Mucosa of rectum (tissue), 2 donors: Measurements from ENCODE around the gene FGFBP2.
"Not testable (repeated sequence)": the region's sequence is repeated elsewhere in the genome, so short reads cannot be mapped to it uniquely, and the experiment has no call there.

Experiments used
- H3K27ac ChIP-seq, 2 donors: one replicate each; pipeline ENCODE4 v1.7.0; 2013; ENCODE audit warnings: inconsistent platforms in 2 of 2, low read depth in 2 of 2, low read length in 2 of 2
- H3K27me3 ChIP-seq, 2 donors: one replicate each; pipeline ENCODE4 v1.7.0; 2013; ENCODE audit warnings: low read length in 2 of 2; ENCODE audit not compliant: control insufficient read depth in 2 of 2, insufficient read depth in 2 of 2
- H3K36me3 ChIP-seq, 2 donors: one replicate each; pipeline ENCODE4 v1.7.0; 2013; ENCODE audit warnings: low read length in 2 of 2; ENCODE audit not compliant: control insufficient read depth in 2 of 2, insufficient read depth in 2 of 2
- H3K4me1 ChIP-seq, 2 donors: one replicate each; pipeline ENCODE4 v1.7.0; 2013; ENCODE audit warnings: low read length in 2 of 2, mild to moderate bottlenecking in 1 of 2; ENCODE audit not compliant: control insufficient read depth in 2 of 2, insufficient read depth in 2 of 2
- H3K4me3 ChIP-seq, 2 donors: one replicate each; pipeline ENCODE4 v1.7.0; 2013; ENCODE audit warnings: low read length in 2 of 2
- H3K9ac ChIP-seq, 2 donors: one replicate each; pipeline ENCODE4 v1.7.0; 2013; ENCODE audit warnings: low read length in 2 of 2, low read depth in 1 of 2, mild to moderate bottlenecking in 1 of 2
- H3K9me3 ChIP-seq, 2 donors: one replicate each; pipeline ENCODE4 v1.7.0; 2013; ENCODE audit warnings: low read length in 2 of 2; ENCODE audit not compliant: control insufficient read depth in 2 of 2
- donor health status: healthy.
- donor health status: Normal muscosa, but diverticular disease.

The FGFBP2 gene

GRCh38 chr4:15916358-15916757 lies 46.6 kb downstream of the FGFBP2 start:
- not testable (repeated sequence) for H3K27me3 ChIP-seq, H3K4me3 ChIP-seq, H3K4me1 ChIP-seq, H3K36me3 ChIP-seq, H3K9ac ChIP-seq, H3K27ac ChIP-seq, H3K9me3 ChIP-seq

- Histone ChIP-seq H3K4me1 (peaks cover 0 to 10% of the 10 kb centered on the region in 2 donors), H3K27ac (no peak overlapping the region), H3K4me3 (no peak overlapping the region), H3K27me3 (no peaks in the 10 kb centered on the region), H3K36me3 (no peaks in the 10 kb centered on the region), H3K9me3 (no peaks in the 10 kb centered on the region), H3K9ac (no peak overlapping the region)
Measured at GRCh38 chr4:15914736-15915135, 48.2 kb downstream of the FGFBP2 start.

GRCh38 chr4:15914291-15914690 lies 48.7 kb downstream of the FGFBP2 start:
- Histone ChIP-seq H3K4me1 (peaks cover 0 to 10% of the 10 kb centered on the region in 2 donors), H3K27me3 (no peaks in the 10 kb centered on the region), H3K27ac (no peak overlapping the region), H3K36me3 (no peaks in the 10 kb centered on the region), H3K9me3 (no peaks in the 10 kb centered on the region), H3K9ac (no peak overlapping the region), H3K4me3 (no peak overlapping the region)

GRCh38 chr4:15913631-15913970 lies 49.4 kb downstream of the FGFBP2 start:
- no peak overlapping the region for H3K9ac ChIP-seq
- H3K27ac ChIP-seq: no peak overlapping the region
- no peaks in the 10 kb centered on the region for H3K9me3 ChIP-seq
- no peak overlapping the region for H3K4me3 ChIP-seq
- no peaks in the 10 kb centered on the region for H3K36me3 ChIP-seq
- peaks cover 0 to 8% of the 10 kb centered on the region in 2 donors for H3K4me1 ChIP-seq
- no peaks in the 10 kb centered on the region for H3K27me3 ChIP-seq

- no peaks in the 10 kb centered on the region for H3K27me3 ChIP-seq
- no peaks in the 10 kb centered on the region for H3K9me3 ChIP-seq
- H3K4me3 ChIP-seq: no peak overlapping the region
- peaks cover 0 to 3% of the 10 kb centered on the region in 2 donors for H3K4me1 ChIP-seq
- H3K9ac ChIP-seq: no peak overlapping the region
- no peaks in the 10 kb centered on the region for H3K36me3 ChIP-seq
- H3K27ac ChIP-seq: no peak overlapping the region
Measured at GRCh38 chr4:15912961-15913630, 49.9 kb downstream of the FGFBP2 start.

GRCh38 chr4:15912236-15912635 lies 50.7 kb downstream of the FGFBP2 start:
- H3K36me3 ChIP-seq: no peaks in the 10 kb centered on the region
- H3K9me3 ChIP-seq: no peaks in the 10 kb centered on the region
- no peaks in the 10 kb centered on the region for H3K27me3 ChIP-seq
- H3K4me3 ChIP-seq: no peak overlapping the region
- H3K9ac ChIP-seq: no peak overlapping the region
- H3K27ac ChIP-seq: no peak overlapping the region
- H3K4me1 ChIP-seq: no peaks in the 10 kb centered on the region
